ENCODE results near the gene PDE11A.

DNA sequence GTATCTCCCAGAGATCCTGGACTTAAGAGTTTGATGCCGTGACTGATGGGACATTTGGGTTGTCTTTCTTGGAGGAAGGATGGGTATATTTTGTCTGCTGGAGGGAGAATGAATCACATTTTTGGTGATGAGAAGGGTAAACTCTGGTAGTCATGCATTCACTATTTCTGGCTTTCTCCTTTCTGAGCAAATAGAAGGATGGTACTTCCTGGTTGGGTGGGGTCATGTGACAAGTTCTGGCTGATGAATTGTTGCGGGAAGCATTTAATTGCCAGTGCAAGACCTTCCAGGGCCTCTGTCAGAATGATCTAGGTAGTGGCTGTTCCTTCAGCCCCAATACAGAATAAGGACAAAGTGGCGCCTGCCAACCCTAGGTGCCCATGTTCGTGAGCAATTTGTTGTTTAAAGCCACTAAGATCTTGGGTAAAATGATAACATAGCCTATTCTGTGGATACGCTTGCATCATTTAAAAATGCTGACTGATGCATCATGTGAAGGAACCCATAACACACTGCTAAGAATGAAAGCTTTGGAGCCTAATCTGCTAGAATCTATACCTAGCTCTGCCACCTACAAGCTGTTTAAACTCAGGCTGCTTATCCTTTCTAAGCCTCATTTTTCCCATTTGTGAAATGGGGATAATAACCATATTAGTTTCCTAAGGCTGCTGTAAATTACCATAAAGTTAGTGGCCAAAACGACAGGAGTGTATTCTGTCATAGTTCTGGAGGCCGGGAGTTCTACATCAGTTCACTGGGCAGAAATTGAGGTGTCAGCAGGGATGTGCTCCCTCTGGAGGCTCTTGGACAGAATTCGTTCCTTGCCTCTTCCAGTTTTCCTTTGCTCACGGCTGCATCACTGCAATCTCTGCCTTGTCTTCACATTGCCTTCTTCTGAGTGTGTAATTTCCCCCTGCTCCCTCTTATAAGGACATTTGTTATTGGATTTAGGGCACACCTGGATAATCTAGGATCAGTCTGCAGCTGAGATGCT, 398.7 kb downstream of the PDE11A start:
- TF ChIP-seq CTCF (IDR thresholded peaks at IDR 0.05) (no peak), POLR2A (IDR thresholded peaks at IDR 0.05) (no peak)

Measured in uterus (tissue), 2 donors.